K562 (cell line): ENCODE results near the gene C1QTNF7. TPM values are rescaled to one million over a fixed set of nuclear protein-coding genes. Genes with fewer than 3 reads are reported as not detected.

Experiments
- CBFA2T3 ChIP-seq: fragments of 450-650 bp; IDR thresholded peaks from 2 replicates; pipeline ENCODE4 v1.6.1; 2017
- CC2D1A ChIP-seq: fragments of 450-650 bp; IDR thresholded peaks from 2 replicates; pipeline ENCODE4 v1.6.1; 2017; ENCODE audit warnings: mild to moderate bottlenecking
- CSDE1 ChIP-seq, 2 experiments: fragments of 450-650 bp; IDR thresholded peaks; 2 replicates each; pipeline ENCODE4 v1.6.1; 2016; ENCODE audit warnings: mild to moderate bottlenecking in 1 of 2
- MBD2 ChIP-seq: sonication (generic); IDR thresholded peaks from 2 replicates; pipeline ENCODE4 v1.6.1; 2016; ENCODE audit warnings: low read depth, borderline replicate concordance
- PTBP1 ChIP-seq: fragments of 200-400 bp; formaldehyde crosslinking; IDR thresholded peaks from 2 replicates; pipeline ENCODE4 v1.6.1; 2017; ENCODE audit warnings: low read depth, low read length
- SFPQ ChIP-seq: fragments of 200-400 bp; formaldehyde crosslinking; IDR thresholded peaks from 2 replicates; pipeline ENCODE4 v1.6.1; 2017; ENCODE audit warnings: mild to moderate bottlenecking, low read depth, low read length, moderate library complexity
- SMARCB1 ChIP-seq: IDR thresholded peaks from 2 replicates; pipeline ENCODE4 v1.6.1; 2011; ENCODE audit warnings: improper control_type of control experiment, low read depth; ENCODE audit not compliant: insufficient read length
- SRSF9 ChIP-seq: fragments of 200-400 bp; formaldehyde crosslinking; IDR thresholded peaks from 2 replicates; pipeline ENCODE4 v1.6.1; 2017; ENCODE audit warnings: low read depth, low read length, borderline replicate concordance
- USF2 ChIP-seq: sonication (generic); formaldehyde crosslinking; IDR thresholded peaks from 2 replicates; pipeline ENCODE4 v1.5.0; 2020; ENCODE audit warnings: missing genetic modification reagents
- ZBTB40 ChIP-seq, 2 experiments: fragments of 450-650 bp in 1 of 2; sonication (generic) in 1 of 2; formaldehyde crosslinking in 1 of 2; IDR thresholded peaks; 2 replicates each; pipeline versions ENCODE4 v1.7.1 to v1.9.0; 2016 to 2022; ENCODE audit warnings: inconsistent platforms in 1 of 2, mild to moderate bottlenecking in 1 of 2, missing genetic modification reagents in 1 of 2
- ZEB2 ChIP-seq: fragments of 450-650 bp; IDR thresholded peaks from 2 replicates; pipeline ENCODE4 v1.6.1; 2016
- ZNF785 ChIP-seq: fragments of 250-450 bp; sonication (Bioruptor Pico); IDR thresholded peaks from 2 replicates; pipeline ENCODE4 v1.4.0; 2020; ENCODE audit warnings: mild to moderate bottlenecking
- ZSCAN32 ChIP-seq: fragments of 450-650 bp; formaldehyde crosslinking; IDR thresholded peaks from 2 replicates; pipeline ENCODE4 v1.4.0; 2020; ENCODE audit warnings: mild to moderate bottlenecking, moderate library complexity
- polyA plus RNA-seq, 8 experiments: library from polyadenylated mRNA; depleted of rRNA in 4 of 8; stranded (reverse) in 5 of 8; unstranded in 3 of 8; fragments of >200 nt; fragmentation: Nextera tagmentation in 2 of 8; fragmentation: Illumina TruSeq in 1 of 8; extraction: Ambion mirVana in 2 of 8; extraction: Trizol in 1 of 8; gene quantifications; 2 replicates each; pipeline versions ENCODE4 v1.2.1 to v1.2.3, GENCODE V29; 2011 to 2014; ENCODE audit warnings: inconsistent platforms in 1 of 8, missing spikeins in 1 of 8
- total RNA-seq, 7 experiments: library from RNA; depleted of rRNA in 6 of 7; stranded (reverse); fragments of >200 nt in 6 of 7; fragmentation: Illumina TruSeq in 2 of 7; extraction: Trizol in 2 of 7; gene quantifications; 2 replicates each; pipeline versions ENCODE4 v1.2.1 to v1.2.3, GENCODE V29; 2011 to 2021; ENCODE audit warnings: low replicate concordance in 1 of 7

The C1QTNF7 gene
- total and polyA plus RNA-seq, 9 of the 15 experiments (the other 6 are each of a cell fraction or from before 2014, with no cell fraction given) = not detected

DNA sequence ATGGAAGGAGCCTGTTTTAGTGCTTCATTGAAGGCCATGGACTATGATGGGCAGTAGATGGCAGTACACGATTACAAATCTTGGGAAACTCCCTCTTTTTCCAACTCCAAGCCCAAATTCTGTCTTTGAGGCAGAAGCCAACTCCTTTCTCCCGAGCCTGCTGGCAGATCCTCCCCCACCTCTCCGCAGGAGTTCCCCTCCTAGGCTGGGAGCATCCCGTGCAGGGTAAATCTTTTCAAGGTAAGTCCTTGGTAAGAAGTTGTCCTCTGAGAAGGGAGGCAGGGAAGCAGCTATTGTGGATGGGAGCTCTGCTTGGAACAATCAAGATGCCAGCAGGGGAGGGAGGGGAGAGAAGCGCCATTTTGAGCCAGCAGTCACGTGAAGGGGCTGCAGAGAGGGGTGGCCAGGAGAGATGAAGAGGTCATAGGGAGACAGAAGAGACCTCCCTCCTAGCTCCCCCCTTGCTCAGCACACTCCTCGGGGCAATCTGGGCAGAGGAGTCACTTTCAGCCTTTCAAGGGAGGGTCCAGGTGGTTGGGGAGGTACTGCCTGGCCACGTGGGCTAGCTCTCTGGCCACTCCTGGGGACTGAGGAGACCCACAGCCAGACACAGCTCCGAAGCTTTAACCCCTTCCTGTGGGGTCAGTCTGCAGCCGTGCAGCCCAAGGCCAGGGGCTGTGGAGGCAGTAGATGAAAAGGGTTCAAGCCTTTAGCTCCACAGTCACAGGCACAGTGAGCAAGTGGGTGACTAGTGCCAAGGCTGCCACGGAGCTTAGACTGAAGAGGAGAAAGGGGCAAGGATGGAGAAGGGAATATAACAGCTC lies 51.5 kb downstream of the C1QTNF7 start (continued):
- no peak for TF ChIP-seq ZBTB40 (IDR thresholded peaks at IDR 0.05)
- TF ChIP-seq ZBTB40 (CRISPR knock-in tag; IDR thresholded peaks at IDR 0.05) = no peak
- no peak for TF ChIP-seq CC2D1A
- no peak for TF ChIP-seq SFPQ
- TF ChIP-seq ZEB2 = no peak
- TF ChIP-seq CSDE1 (IDR thresholded peaks at IDR 0.05) = no peak
- TF ChIP-seq CBFA2T3 = no peak
- no peak for TF ChIP-seq MBD2
- no peak for TF ChIP-seq ZSCAN32
- TF ChIP-seq SMARCB1 = no peak
- no peak for TF ChIP-seq ZNF785 (CRISPR knock-in tag)
- TF ChIP-seq SRSF9 = no peak
- TF ChIP-seq USF2 (CRISPR knock-in tag) = peak; percentile 89
- no peak for TF ChIP-seq PTBP1
